Right renal pelvis (tissue), 4 donors: ENCODE results near the gene GDPGP1. TPM values are rescaled to one million over a fixed set of nuclear protein-coding genes. Genes with fewer than 3 reads are reported as not detected.
A peak's percentile ranks its signal among the peaks of the same experiment; 100 is the strongest.
"Not testable (repeated sequence)": the region's sequence is repeated elsewhere in the genome, so short reads cannot be mapped to it uniquely, and the experiment has no call there.

Source experiments
- DNase-seq, 4 donors: peaks; one replicate each; pipeline ENCODE4 v3.0.0-alpha.2; 2013; ENCODE audit warnings: low read depth in 4 of 4, low spot score in 3 of 4, missing footprints in 1 of 4
- polyA plus RNA-seq, 4 donors: library from polyadenylated mRNA; unstranded; fragments of 120-200 nt; gene quantifications; one replicate each; pipeline ENCODE4 v1.2.1, GENCODE V29; 2013; ENCODE audit not compliant: insufficient read length in 4 of 4

Gene GDPGP1
- polyA plus RNA-seq, 4 donors = 3.2 to 4.5 (median 4.1) TPM

DNA sequence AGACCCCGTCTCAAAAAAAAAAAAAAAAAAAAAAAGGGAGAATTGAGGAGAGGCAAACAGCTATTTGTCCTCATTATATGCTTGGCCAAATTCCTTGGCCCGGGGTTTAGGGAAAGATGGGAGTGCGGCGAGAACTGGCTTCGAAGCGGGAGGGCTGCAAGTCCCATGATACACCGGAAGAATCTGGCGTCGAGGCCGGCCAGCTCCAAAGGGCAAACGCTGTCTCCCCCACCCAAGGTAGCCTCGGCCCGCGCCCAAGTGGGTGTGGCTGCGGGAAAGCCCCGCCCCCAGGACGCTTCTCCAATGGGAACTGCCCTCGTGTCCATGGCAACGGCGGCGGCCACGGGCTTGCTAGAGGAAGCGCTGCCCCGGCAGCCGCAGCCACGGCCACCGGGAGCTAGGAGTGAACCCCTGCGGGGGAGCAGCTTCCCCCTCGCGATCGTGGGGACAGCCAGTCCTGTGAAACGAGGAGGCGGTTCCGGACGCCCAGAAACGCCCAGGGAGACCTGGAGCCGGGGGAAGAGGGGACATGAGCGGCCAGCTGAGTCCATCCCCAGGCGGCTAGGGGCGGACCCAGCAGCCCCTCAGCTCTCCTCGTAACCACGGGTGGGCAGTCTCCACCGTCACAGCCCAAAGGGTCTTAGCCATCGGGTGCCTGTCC is 15.3 kb downstream of the GDPGP1 start, which contains the start of gene TTLL13:
Gene TTLL13 (plus strand): TSS at position 354 of the 661 bp plus-strand sequence. CDS start 1,075 bp downstream, outside the sequence.
- peak in 3 of 4 donors; percentile 80 to 86 (median 86) for DNase-seq

- DNase-seq = no peak
These were observed 23.8 kb downstream of the GDPGP1 start for GRCh38 chr15:90257776-90258175.

GRCh38 chr15:90259524-90259923 is 25.5 kb downstream of the GDPGP1 start:
- no peak for DNase-seq

GRCh38 chr15:90260731-90261130 is 26.7 kb downstream of the GDPGP1 start:
- DNase-seq = not testable (repeated sequence)

DNA sequence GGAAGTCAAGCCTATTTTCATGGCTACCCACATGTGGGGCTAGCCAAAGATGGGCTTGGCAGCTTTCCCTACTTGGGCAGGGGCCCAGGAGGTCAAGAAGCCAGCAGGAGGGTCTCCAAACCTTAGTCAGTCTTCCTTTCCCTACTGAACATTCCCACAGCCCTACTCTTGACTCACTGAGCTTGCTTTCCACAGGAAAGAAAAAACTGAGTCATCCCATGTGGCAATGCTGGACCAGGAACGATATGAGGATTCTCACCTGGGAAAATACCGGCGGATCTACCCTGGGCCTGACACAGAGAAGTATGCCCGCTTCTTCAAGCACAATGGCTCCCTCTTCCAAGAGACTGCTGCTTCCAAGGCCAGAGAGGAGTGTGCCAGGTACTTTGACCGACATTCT is 27.8 kb downstream of the GDPGP1 start:
- no peak for DNase-seq

DNA sequence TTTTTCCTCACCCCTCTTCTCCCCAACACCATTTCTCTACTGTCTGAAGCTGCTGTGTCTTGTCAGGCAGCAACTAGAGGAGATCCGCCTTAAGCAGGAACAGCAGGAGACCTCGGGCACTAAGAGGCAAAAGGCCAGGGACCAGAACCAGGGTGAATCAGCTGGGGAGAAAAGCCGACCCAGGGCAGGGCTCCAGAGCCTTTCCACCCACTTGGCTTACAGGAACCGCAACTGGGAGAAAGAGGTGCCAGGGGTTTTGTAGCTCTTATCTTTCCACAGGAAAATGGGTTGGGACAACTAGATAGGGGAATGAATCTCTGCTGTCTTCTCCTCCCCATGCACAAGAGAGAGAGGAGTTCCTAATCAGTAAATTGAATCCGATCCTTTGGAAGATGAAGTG is 28.4 kb downstream of the GDPGP1 start:
- DNase-seq = no peak

DNA sequence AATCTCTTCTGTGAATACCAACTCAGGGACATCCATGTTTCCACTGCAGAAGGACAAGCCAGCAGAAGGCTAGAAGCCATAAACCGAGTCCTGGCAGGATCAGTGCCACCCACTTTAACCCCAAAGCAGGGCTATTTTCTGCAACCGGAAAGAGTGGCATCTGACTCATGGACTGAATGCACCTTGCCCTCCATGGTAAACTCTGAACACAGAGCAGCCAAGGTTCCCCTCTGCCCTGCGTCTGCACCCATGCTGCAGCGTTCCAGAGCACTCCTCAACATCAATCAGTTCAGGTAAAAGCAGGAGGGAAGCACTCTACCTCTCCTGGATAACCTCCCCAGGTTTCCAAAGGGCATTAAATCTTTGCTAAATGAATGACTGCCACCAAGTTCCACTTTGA is 30.7 kb downstream of the GDPGP1 start:
- no peak for DNase-seq

DNA sequence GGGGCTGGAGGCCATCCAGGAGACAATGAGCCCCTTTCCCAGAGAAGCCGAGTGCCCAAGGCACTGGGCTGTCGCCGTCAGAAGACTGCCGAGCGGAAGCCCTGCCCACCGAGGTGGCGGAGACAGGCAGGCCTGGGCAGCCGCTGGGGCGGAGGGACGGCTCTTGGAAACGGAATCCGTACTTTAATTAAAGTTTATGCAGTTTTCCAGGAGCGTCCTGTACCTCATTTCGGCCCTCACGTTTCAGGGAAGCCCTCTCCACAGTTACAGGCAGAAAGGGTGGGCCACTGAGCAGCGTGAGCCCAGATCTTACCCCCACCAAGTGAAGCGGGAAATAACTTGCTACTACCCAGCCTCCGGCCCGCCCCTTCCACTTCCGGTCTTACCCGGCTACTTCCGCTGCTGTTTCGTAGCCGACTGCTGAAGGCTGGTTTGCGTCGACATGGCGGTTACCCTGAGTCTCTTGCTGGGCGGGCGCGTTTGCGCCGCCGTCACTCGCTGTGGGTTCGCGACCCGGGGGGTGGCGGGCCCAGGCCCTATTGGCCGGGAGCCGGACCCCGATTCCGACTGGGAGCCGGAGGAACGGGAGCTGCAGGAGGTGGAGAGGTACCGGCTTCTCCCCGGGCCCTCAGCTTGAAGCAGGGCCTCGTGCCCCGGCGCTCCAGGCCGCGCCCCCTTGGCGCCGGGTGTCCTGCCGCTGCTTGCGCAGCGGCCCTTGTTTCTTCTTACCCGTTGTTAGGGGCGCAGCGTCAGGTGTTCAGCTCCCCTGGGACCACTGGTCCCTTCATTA is 31.5 kb downstream of the GDPGP1 start, which contains the start of gene NGRN:
Gene NGRN (plus strand): TSS at position 402 of the 790 bp plus-strand sequence. CDS start 41 bp downstream, at position 443.
- peak; percentile 83 to 88 (median 87) for DNase-seq

- DNase-seq = peak in 2 of 4 donors; percentile 12 to 22
These were observed 32.0 kb downstream of the GDPGP1 start for GRCh38 chr15:90266061-90266431.

GRCh38 chr15:90266485-90266884 is 32.5 kb downstream of the GDPGP1 start:
- no peak for DNase-seq

GRCh38 chr15:90268415-90268814 is 34.4 kb downstream of the GDPGP1 start:
- DNase-seq = no peak

- DNase-seq = no peak
These were observed 36.6 kb downstream of the GDPGP1 start for GRCh38 chr15:90270502-90271150.

DNA sequence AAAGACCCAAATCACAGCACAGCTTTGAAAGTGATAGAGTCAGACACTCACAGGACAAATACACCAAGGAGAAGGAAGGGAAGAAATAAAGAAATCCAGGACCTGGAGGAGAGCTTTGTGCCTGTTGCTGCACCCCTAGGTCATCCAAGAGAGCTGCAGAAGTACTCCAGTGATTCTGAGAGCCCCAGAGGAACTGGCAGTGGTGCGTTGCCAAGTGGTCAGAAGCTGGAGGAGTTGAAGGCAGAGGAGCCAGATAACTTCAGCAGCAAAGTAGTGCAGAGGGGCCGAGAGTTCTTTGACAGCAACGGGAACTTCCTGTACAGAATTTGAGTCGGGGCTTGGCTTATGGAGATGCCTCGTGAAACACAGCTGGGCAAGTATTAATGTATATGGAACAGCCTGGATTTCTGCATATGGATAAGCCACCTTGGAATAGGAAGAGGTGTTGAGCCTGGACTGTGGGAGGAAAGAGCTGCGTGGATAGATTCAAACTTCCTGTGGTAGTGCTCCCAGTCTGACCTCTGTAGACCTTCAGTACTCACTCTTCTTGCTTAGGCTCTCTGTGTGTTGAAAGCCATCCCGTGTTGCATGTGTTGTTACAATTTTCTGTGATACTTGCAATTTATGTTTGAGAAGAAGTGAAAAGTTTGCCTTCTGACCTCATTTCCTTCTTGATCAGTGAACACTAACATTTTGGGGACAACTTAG is 37.6 kb downstream of the GDPGP1 start:
- no peak for DNase-seq

DNA sequence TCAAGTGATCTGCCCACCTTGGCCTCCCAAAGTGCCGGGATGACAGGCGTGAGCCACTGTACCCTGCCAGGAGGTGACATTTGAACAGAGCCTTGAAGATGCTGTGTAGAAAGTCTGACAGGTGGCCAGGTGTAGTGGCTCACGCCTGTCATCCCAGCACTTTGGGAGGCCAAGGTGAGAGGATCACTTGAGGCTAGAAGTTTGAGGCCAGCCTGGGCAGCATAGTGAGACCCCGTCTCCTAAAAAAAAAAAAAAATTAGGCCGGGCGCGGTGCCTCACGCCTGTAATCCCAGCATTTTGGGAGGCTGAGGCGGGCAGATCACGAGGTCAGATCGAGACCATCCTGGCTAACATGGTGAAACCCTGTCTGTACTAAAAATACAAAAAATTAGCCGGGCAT is 44.5 kb downstream of the GDPGP1 start:
- not testable (repeated sequence) for DNase-seq

GRCh38 chr15:90280743-90281142 is 46.7 kb downstream of the GDPGP1 start:
- DNase-seq = not testable (repeated sequence)

GRCh38 chr15:90281637-90282036 is 47.6 kb downstream of the GDPGP1 start:
- not testable (repeated sequence) for DNase-seq

DNA sequence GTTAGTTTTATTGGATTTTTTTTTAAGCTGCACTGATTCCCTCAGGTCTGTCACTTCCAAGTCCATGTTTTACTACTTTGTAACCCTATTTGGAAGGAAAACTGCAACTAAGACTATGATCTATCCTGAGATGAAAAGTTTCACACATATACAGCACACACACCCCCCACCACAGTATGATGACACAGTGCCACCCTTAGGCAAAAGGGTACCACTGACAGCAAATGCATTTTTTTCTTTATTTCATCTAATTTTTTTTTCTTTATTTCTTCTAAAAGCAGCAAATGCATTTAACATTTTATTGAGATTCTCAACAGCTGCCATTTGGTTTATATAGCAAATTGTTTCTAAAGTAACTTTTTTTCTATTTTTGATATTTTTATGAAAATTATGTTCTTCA is 52.7 kb downstream of the GDPGP1 start:
- DNase-seq = no peak

DNA sequence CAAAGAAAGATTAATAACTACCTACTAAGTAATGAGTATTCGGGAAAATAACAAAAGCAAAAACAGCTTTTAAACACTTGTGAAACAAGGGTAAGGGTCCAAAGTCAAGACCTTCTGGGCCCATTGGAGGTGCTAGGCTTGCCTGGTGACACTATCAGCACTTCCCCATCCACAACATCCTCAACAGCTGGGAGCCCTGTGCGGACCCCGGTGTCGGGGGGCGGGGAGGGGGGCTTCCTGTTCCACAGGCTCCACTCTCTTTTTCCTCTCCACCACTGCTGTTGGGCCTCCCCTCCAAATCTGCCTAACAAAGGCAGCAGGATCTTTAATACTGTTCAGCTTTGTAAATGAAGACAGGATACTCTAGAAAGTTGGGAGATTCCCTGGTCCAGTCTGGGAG is 53.1 kb downstream of the GDPGP1 start:
- no peak for DNase-seq

DNA sequence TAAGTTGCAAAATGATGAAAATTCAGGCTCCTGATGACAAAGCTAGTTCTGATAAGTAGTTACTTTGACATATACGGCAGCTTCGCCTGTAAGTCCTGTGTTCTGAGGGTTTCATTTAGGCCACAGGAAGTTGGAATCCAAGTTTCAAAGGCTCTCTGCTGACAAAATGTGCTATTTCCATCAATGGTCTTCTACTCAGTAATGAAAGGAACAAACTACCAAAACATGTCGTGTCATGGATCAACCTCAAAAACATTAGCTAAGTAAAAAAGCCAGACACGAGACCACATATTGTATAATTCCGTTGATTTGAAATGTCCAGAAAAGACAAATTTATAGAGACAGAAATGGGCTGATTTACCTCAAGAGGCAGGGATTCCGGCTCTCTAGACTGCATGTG is 53.9 kb downstream of the GDPGP1 start:
- no peak for DNase-seq

- DNase-seq = no peak
These were observed 57.8 kb downstream of the GDPGP1 start for GRCh38 chr15:90291679-90292356.
